ENCODE results near the gene CST6.
"Not testable (repeated sequence)": the region's sequence is repeated elsewhere in the genome, so short reads cannot be mapped to it uniquely, and the experiment has no call there.

The CST6 gene

DNA sequence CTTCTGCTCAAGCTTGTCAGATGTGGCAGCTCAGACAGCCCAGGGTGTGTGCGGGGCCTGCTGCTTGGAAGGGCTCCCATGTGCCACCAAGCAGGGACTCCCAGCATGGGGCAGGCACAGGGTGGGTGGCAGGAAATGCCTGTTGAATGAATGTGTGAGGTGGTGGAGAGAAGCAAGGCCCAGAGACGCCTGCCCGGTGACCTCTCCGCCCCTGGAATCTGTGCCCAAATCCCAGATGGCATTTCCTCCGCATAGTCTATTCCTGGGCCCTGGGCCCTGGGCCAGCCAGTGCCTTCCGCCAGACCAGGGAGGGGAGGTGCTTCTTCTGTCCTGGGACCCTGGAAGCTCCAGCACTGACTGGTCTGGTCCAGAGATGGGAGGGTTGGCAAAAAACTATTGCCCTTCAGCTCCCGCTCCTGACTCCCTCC lies 3.7 kb downstream of the CST6 start:
- peak; percentile 97 for DNase-seq (ENCODE audit: low read depth)

DNA sequence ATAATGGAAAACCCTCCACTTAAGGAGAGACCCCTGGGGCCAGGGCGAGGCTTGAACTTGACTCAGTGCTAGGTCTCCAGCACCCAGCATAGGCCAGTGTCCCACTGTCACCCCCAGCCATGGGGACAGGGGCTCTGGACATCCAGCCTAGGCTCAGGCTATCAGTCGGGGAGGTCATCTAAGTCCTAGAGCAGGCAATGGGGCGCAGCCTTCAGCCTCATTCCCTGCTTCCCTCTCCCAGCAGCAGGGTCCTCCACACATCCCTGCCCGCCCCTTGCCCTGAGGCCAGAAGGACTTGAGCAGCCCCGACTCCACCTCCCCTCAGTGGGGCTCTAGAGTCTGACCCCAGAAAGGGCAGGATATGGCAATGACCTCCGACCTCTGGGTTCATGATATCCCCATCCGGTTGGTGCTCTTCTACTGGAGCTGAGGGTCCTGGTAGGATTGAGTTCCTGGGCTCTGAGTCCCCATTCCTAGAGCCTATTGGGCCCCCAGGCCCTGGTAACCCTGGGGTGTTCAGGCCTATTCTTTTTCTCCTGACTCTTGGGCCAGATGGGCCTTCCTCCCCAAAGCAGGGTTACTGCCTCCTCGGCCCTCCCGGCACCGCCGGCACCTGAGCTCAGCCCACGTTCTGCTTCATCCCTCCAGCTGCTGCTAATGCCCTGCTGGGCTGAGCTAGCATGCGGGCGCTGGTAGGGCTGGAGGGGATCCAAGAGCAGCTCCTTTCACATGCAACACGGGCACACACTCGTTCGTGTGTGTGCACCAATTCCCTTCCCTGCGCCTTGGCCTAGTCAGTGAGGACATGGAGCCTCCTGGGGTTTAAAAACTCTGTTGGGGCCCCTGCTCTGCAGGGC lies 4.4 kb downstream of the CST6 start:
- no peak for DNase-seq (ENCODE audit: low read depth)

GRCh38 chr11:66016793-66017177 lies 5.0 kb downstream of the CST6 start:
- no peak for DNase-seq (ENCODE audit: low read depth)

DNA sequence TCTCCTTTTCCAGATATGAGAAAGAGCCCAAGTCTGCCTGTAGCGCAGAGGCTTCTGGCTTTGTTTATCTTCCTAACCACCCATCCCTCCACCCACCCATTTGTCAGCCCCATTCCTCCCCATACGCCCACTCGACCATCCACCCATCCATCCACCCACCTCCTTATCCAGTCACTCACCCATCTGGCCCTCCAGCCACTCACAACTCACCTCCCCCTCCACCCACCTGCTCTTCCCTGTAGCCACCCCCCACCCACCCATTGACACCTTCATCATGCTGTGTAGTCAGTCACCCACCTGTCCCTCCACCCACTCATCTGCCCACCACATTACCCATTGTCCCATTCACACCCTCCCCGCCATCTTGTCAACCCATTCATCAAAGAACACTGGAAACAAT lies 5.5 kb downstream of the CST6 start:
- DNase-seq (ENCODE audit: low read depth) = no peak

GRCh38 chr11:66020212-66020611 lies 8.4 kb downstream of the CST6 start:
- DNase-seq (ENCODE audit: low read depth) = no peak

DNA sequence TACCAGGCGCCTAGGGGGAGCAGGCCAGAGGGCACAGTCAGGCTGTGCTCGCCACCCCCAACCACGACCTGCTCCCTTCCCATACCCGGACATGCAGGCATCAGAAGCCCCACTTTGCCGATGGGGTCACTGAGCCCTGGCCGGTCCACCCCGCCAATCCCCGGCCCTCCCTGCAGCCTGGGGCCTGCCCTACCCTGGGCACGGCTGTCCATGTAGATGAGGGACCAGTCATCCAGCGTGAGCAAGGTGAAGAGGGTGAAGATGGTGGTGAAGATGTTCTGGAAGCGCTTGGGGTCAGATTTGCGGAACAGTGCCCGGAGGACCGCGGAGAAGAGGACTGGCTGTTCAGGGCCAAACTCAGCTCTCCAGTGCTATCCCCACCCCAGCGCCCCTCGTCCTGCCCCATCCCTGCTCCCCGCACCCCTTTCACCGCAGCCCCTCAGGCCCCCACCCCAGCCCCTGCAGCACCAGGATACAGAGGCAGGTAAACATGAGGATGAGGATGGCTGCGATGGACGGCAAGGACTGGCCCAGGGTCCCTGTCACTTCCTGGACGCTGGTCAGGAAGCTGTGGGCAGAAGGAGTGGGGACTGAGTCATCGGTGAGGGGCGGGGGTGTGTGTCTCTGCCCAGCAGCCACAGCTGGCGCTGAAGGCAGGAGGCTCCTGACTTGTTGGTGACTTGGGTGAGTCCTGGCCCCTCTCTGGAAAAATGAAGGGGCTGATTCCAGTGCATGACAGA lies 9.0 kb downstream of the CST6 start:
- peak; percentile 73 for DNase-seq (ENCODE audit: low read depth)

- no peak for DNase-seq (ENCODE audit: low read depth)
Observed at GRCh38 chr11:66022401-66023185, 10.8 kb downstream of the CST6 start.

- DNase-seq (ENCODE audit: low read depth) = not testable (repeated sequence)
Observed at GRCh38 chr11:66023186-66023440, 11.3 kb downstream of the CST6 start.

DNA sequence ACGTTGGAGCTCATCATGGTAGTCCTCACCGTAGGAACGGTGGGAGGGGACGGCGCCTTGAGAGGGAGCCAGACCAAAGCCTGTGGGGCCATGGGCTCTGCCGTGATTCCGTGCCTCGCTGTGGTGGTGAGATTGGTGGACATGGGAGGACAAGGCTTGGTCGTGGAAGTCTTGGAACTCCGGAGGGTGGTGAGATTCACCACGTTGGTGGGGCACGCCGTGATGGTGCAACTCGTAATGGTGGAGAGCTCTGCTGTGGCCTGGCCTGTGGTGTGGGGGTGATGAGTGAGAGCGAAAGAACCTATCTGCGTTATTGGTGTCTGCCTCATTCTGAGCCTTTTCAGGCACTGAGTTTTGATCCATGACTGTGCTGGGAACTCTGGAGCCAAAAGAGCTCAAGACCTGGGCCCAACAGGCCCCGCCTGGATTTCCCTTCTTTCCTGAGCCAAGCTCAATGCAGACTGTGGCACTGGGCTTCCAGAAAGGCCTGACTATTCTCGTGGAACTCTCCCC lies 14.3 kb downstream of the CST6 start, which contains the start of gene CATSPER1:
CATSPER1 (minus strand) TSS at position 463 of the 513 bp plus-strand sequence; CDS start at position 363, 100 bp downstream.
- no peak for DNase-seq (ENCODE audit: low read depth)

DNA sequence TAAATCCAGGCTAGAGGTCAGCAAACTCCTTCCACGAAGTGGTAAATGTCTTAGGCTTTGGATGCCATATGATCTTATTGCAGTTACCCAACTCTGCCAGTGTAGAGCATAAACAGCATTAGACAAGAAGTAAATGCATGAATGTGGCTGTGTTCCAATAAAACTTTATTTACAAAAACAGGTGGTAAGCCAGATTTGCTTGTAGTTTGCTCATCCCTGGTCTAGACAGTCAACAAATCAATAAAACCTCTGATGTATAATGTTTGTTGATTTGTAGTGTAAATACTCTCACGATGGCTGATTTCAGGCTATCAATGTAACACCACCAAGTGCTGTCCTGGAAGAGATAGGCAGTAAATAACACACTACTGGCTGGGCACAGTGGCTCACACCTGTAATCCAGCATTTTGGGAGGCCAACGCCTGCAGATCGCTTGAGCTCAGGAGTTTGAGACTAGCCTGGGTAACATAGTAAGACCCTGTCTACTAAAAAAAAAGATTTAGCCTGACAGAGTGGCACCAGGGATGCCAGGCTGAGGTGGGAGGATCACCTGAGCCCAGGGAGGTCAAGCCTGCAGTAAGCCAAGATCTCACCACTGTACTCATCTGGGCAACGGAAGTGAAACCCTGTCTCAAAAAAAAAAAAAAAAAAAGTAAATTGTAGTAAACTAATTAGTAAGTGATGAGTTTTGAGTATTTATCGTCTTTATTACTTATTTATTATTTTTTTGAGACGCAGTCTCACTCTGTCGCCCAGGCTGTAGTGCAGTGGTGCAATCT lies 21.3 kb downstream of the CST6 start:
- DNase-seq (ENCODE audit: low read depth) = no peak

DNA sequence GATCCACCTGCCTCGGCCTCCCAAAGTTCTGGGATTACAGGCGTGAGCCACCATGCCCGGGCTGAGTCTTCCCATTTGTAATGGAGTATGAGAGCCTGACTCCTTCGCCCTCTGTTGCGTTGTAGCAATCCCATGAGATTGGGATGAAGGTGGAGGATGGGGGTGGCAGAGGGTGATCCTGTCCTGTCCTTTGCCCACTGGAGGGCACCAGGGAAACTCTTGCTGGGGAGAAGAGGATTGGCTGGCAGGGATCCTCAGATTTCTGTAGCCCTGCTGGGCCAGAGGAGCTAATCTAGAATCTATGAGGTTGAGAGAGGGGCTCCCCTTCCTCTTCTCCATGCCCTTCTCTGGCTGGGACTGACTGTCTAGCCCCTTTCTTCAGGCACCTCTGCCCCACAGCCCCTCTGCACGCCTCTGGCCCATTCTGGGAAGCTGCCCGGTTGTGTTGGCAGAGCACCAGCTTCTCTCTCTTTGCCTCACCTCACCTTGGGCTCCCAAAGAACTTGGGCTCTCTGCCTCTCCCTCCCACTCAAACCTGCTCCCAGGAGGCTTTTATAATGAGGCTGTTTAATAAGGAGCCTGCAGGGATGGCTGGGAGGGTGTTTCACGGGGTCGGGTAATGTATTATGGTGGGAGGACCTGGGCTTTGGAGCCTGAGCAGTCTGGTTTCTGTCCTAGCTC lies 24.0 kb downstream of the CST6 start:
- no peak for DNase-seq (ENCODE audit: low read depth)

DNA sequence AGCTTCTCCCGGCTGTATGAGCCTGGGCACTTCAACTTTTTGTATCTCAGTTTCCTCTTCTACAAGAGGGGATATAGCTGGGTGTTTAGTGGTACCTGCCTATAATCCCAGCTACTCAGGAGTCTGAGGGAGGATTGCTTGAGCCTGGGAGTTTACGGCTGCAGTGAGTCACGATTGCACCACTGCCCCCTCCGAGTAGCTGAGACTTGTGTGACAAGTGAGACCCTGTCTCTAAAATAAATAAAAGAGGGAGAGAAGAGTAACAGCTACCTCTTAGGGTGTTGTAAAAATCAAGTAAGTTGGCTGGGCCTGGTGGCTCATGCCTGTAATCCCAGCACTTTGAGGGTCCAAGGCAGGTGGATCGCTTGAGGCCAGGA lies 24.5 kb downstream of the CST6 start:
- DNase-seq (ENCODE audit: low read depth) = no peak

DNA sequence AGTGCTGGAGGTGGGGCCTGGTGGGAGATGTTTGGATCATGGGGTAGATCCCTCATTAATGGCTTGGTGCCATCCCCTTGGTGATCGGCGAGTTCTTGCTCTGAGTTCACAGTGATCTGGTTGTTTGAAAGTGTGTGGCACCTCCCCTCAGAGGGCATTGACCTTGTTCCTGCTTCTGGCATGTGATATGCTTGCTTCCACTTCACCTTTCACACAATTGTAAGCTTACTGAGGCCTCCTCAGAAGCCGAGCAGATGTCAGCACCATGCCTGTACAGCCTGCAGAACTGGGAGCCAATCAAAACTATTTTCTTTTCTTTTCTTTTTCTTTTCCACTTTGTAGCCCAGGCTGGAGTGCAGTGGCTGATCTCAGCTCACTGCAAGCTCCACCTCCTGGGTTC lies 25.5 kb downstream of the CST6 start:
- no peak for DNase-seq (ENCODE audit: low read depth)

- no peak for DNase-seq (ENCODE audit: low read depth)
Observed at GRCh38 chr11:66039765-66040164, 28.0 kb downstream of the CST6 start.

GRCh38 chr11:66042227-66042995 lies 30.6 kb downstream of the CST6 start:
- no peak for DNase-seq (ENCODE audit: low read depth)

DNA sequence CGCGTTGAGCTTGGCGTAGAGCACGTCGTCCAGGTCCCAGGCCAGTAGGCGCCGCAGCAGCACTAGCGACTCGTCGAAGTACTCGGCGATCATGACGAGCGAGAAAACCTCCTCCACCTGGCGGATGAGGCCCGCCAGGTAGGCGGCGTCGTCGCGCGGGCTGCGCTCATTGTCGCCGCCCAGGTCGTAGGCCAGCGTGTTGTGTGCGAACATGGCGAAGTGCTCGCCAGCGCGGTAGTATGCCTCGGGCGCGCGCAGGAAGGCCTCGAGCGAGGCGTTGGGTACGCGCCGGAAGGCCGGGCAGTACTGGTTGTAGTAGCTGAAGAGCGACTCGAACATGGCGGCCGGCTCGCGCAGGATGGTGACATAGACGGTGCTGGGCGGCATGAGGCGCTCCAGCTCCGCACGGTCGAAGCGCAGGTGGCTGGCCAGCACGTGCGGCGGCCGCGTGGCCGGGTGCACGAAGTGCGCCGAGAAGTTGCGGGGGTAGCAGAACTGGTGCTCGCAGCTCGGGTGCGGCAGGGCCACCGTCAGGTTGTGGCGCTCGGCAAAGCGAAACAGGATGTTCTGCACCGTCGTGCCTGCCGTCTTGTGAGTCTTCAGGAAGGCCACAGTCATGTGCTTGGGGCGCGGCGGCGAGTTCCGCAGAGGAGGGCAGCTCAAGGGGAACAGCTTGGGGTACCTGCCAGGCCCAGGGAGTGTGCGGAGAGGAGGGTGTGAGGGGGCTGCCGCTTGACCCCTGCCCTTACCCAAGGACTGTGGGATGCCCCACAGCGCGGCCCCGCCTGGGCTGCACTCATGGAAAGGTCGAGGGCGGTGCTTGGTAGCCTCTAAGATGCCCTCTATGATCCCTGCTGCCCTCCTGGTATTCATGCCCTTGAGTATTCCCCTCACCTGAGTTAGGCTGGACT lies 31.4 kb downstream of the CST6 start:
- DNase-seq (ENCODE audit: low read depth) = no peak

DNA sequence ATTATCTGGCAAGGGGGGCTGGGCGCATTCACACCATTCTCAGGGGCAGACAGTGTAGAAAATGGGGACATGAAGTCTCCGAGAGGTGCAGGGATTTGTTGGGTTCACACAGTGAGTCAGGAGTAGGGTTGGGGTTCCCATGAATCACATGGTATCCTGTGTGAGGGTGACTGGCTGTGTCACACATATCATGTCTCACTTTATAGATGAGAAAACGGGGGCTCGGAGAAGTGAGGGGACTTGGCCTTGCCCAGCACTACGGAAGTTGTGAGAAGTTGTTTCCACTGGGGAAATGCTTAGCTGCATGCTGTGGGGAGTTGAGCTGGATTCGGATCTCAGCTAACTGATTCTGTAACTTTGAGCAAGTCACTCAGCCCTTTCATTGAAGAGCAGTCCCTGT lies 32.9 kb downstream of the CST6 start:
- DNase-seq (ENCODE audit: low read depth) = no peak

DNA sequence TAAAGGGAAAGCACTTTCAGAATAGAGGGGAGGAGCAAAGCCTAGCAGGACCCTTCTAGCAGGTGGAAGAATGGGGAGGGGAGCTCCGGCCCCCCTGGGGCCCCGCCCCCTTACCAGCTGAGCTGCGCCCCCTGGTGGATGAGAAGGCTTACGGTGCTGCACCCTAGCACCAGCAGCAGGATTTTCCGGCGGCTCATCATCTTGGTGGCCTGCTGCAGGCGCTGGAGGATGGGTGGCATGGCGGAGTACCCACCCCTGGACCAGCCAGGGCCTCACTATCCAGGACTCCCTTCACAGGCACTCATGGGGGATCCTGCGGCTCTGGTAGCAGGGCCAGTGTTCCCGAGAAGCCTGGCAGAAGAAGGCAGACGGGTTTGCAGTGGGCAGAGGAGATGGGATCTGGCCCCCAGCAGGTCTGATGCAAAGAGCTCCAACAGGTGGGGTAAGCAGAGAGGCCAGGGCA lies 33.4 kb downstream of the CST6 start:
- DNase-seq (ENCODE audit: low read depth) = no peak

DNA sequence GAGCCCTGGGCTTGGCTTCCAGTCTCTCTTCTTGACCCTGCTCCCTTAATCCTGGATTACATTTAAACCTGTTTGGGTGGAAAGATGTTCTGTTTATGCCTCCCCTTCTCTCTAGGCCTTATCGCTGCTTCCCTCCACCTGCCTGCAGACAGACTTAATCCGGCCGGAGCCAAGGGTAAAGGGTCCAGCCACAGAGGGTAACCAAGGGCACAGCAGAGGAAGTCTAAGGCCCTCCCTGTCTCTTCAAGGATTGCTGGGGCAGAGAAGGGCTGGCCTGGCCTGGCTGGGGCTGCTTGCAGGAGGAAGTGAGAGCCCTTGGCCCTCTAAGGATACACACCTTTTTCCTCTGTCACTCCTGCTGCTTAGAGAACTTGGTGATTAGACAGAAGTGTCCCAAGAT lies 35.1 kb downstream of the CST6 start:
- DNase-seq (ENCODE audit: low read depth) = no peak
